Psoas muscle (tissue), 8 donors: Measurements from ENCODE around the gene TRMT10A. TPM values are rescaled to one million over a fixed set of nuclear protein-coding genes. Genes with fewer than 3 reads are reported as not detected.

Experiments
- ATAC-seq, 4 donors: fragments of 200-7000 bp; cut with Tn5 transposase; one replicate each; pipeline ENCODE4 v1.9.1; 2020; ENCODE audit warnings: moderate library complexity in 3 of 4, mild to moderate bottlenecking in 2 of 4
- DNase-seq, 2 donors: peaks; one replicate each; pipeline ENCODE4 v3.0.0-alpha.2; 2020
- H3K27ac ChIP-seq: fragments of 200-600 bp; one replicate; pipeline ENCODE4 v1.8.0; 2022
- H3K27me3 ChIP-seq, 3 donors: fragments of 200-600 bp in 1 of 3; one replicate each; pipeline versions ENCODE4 v1.6.1 to v1.8.0; 2013 to 2022; ENCODE audit warnings: low read length in 2 of 3, mild to moderate bottlenecking in 2 of 3, moderate library complexity in 1 of 3; ENCODE audit not compliant: insufficient read depth in 3 of 3
- H3K36me3 ChIP-seq, 2 donors: fragments of 200-600 bp in 1 of 2; one replicate each; pipeline versions ENCODE4 v1.6.1 to v1.8.0; 2013 to 2022; ENCODE audit warnings: low read depth in 1 of 2, mild to moderate bottlenecking in 1 of 2, moderate library complexity in 1 of 2; ENCODE audit not compliant: insufficient read depth in 1 of 2
- H3K4me1 ChIP-seq: fragments of 200-600 bp; one replicate; pipeline ENCODE4 v1.8.0; 2022
- H3K4me3 ChIP-seq: fragments of 200-600 bp; one replicate; pipeline ENCODE4 v1.8.0; 2022; ENCODE audit warnings: mild to moderate bottlenecking
- H3K9me3 ChIP-seq: fragments of 200-600 bp; one replicate; pipeline ENCODE4 v1.8.0; 2022
- WGBS, 3 donors: extraction: QIAGEN DNeasy Blood & Tissue Kit; methylation state at CpG; one replicate each; pipeline versions ENCODE4 v1.1.6 to v1.1.7; 2013; 5-methylcytosine and 5-hydroxymethylcytosine counted together
- intact Hi-C, 2 donors: fragments of 100-400 bp; cut with DNase I; formaldehyde crosslinking; loops; one replicate each; pipeline versions ENCODE4 v1.11.0 to v1.14.2; 2022
- polyA plus RNA-seq, 3 donors: library from polyadenylated mRNA; stranded (reverse); fragments of 200-250 nt; gene quantifications; one replicate each; pipeline ENCODE4 v1.2.3, GENCODE V29; 2013
- total RNA-seq, 4 donors: library from RNA; stranded (reverse); fragmentation: NEBNext Ultra II Directional in 2 of 4; extraction: Animal tissue kit (Norgen Biotek cat#: 25700) in 2 of 4; gene quantifications; one replicate each; pipeline versions ENCODE4 v1.2.1 to v1.2.4, GENCODE V29; 2021 to 2023
- TF ChIP-seq, protein P1 (sequence below): fragments of 200-600 bp; IDR thresholded peaks from one replicate; pipeline ENCODE4 v1.8.0; 2022; ENCODE audit warnings: antibody characterized with exemption
- donor health status: healthy with polysubstance abuse.
- donor health status: DM: no; HTN: no; CAD: no; lungs with moderate emphysema.
- donor health status: Bipolar disorder and iron deficiency.
- donor health status: healthy.
- donor health status: DM: yes; HTN: yes; CAD: no.
- donor health status: DM: no; HTN: no; CAD: no.
- donor health status: DM: no; HTN: no; CAD: no.
- donor health status: DM: yes; HTN: yes; CAD: no.

Gene TRMT10A
- total and polyA plus RNA-seq, 7 donors, result 2.1 to 7.2 (median 4.5) TPM

- DNase-seq (no peak), ATAC-seq (no peak)
- Histone ChIP-seq H3K9me3 (no peaks in the 10 kb centered on the region), H3K4me3 (no peak overlapping the region), H3K4me1 (no peaks in the 10 kb centered on the region), H3K27me3 (no peaks in the 10 kb centered on the region), H3K36me3 (no peaks in the 10 kb centered on the region), H3K27ac (no peak overlapping the region)
- TF ChIP-seq, protein P1, sequence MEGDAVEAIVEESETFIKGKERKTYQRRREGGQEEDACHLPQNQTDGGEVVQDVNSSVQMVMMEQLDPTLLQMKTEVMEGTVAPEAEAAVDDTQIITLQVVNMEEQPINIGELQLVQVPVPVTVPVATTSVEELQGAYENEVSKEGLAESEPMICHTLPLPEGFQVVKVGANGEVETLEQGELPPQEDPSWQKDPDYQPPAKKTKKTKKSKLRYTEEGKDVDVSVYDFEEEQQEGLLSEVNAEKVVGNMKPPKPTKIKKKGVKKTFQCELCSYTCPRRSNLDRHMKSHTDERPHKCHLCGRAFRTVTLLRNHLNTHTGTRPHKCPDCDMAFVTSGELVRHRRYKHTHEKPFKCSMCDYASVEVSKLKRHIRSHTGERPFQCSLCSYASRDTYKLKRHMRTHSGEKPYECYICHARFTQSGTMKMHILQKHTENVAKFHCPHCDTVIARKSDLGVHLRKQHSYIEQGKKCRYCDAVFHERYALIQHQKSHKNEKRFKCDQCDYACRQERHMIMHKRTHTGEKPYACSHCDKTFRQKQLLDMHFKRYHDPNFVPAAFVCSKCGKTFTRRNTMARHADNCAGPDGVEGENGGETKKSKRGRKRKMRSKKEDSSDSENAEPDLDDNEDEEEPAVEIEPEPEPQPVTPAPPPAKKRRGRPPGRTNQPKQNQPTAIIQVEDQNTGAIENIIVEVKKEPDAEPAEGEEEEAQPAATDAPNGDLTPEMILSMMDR, result no peak
- intact Hi-C loops, result no loop called here
- WGBS, 3 donors, result 87 to 100% (median 89%) methylated on average over 1 of the region's 1 CpG
These were observed 56.5 kb downstream of the TRMT10A start for GRCh38 chr4:99507349-99507748.

DNA sequence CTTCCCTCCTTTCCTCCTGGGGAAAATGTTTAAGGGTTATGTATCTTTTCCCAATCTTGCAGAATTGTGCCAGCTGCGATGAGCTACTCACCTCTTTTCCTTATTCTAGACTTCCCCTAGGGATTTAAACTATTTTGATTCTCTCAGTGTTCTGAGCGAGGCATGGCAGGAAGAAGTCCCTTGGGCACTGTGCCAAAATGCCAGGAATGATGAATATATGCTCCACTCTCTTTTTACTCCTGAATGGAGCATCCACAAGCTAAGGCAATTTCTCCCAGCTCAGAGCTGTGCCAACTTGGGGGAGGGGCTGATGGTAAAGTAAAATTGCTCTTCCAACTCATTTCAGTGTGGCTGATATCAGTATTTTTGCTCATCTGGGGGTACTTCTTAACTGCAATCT is 57.1 kb downstream of the TRMT10A start:
- ATAC-seq (no peak), DNase-seq (no peak)
- no peaks in the 10 kb centered on the region for H3K9me3 ChIP-seq
- no peaks in the 10 kb centered on the region for H3K4me1 ChIP-seq
- 53 to 56% (median 54%) methylated on average over 2 of the region's 2 CpGs for WGBS, 3 donors
- no peaks in the 10 kb centered on the region for H3K27me3 ChIP-seq
- no peak overlapping the region for H3K27ac ChIP-seq
- no peaks in the 10 kb centered on the region for H3K36me3 ChIP-seq
- intact Hi-C loops, result no loop called here
- TF ChIP-seq, protein P1, result no peak
- no peak overlapping the region for H3K4me3 ChIP-seq

DNA sequence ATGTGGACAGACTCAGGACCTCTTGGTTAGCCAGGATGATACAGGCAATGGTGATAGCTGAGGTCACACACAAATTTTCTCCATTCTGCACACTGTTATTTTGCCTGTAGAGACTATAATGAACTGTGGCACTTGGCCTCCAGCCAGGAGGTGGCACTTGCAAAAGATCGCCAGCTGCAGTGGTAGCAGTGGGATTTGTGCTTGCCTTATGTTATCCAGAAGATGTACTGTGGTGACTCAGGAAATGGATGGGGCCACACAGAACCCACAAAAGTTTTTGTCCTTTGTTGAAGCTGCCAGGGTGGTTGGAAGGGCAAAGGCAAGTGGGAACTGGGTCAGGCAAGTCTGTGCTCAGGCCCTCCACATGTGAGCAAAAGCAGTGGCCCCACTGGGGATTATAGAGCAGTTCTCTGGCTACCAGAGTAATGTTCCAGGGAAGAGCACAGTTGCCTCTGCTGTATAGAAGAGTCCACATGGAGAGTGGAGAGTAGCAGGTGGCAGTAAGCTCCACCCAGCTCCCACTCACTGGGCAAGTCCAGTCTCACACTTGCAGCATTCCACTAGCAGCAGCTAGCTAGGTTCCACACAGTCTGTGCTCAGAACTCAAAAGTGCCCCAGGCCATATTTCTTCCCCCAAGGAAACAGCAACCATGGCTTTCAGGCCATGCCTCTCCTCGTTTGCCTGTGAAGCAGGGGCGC is 58.9 kb downstream of the TRMT10A start:
- Histone ChIP-seq H3K9me3 (no peaks in the 10 kb centered on the region), H3K27me3 (no peaks in the 10 kb centered on the region), H3K4me1 (no peaks in the 10 kb centered on the region), H3K27ac (no peak overlapping the region), H3K4me3 (no peak overlapping the region), H3K36me3 (no peaks in the 10 kb centered on the region)
- WGBS, 3 donors, result 55 to 63% (median 57%) methylated on average over 3 of the region's 3 CpGs
- intact Hi-C loops, result no loop called here
- ATAC-seq (no peak), DNase-seq (no peak)
- TF ChIP-seq, protein P1, result no peak

Other genes starting within 250 kb of the TRMT10A start
- 100 to 1,000 TPM in 1 of 4 donors, 10 to 100 TPM in 3; 60.2 to 111 (median 85.1) TPM for gene ADH1B, start 242.6 kb downstream of the TRMT10A start, total RNA-seq
- gene ADH1B, start 242.6 kb downstream of the TRMT10A start, polyA plus RNA-seq, result 10 to 100 TPM; 54.1 to 73.0 (median 57.5) TPM
- 1 to 10 TPM; 1.8 to 5.4 (median 3.4) TPM for gene ADH1C, start 211.3 kb downstream of the TRMT10A start, total RNA-seq
- gene ADH1C, start 211.3 kb downstream of the TRMT10A start, polyA plus RNA-seq, result 10 to 100 TPM in 1 of 3 donors, 1 to 10 TPM in 2; 4.7 to 10.6 (median 6.4) TPM
- gene ADH7, start 128.7 kb downstream of the TRMT10A start, total RNA-seq, result not detected
- gene ADH7, start 128.7 kb downstream of the TRMT10A start, polyA plus RNA-seq, result not detected
- not detected for gene C4orf17, start 53.0 kb downstream of the TRMT10A start, total RNA-seq
- not detected for gene C4orf17, start 53.0 kb downstream of the TRMT10A start, polyA plus RNA-seq
- under 1 TPM; 0.07 to 0.99 (median 0.39) TPM for gene MTTP, start 10.8 kb upstream of the TRMT10A start, total RNA-seq
- under 1 TPM; 0.04 to 0.44 (median 0.28) TPM for gene MTTP, start 10.8 kb upstream of the TRMT10A start, polyA plus RNA-seq
- 100 to 1,000 TPM in 2 of 4 donors, 10 to 100 TPM in 2; 58.1 to 151 (median 92.5) TPM for gene C4orf54, start 93.8 kb upstream of the TRMT10A start, total RNA-seq
- 10 to 100 TPM in 2 of 3 donors, 1 to 10 TPM in 1; 3.3 to 35.7 (median 34.0) TPM for gene C4orf54, start 93.8 kb upstream of the TRMT10A start, polyA plus RNA-seq